ENCODE measurements around the gene FLNA.

GRCh38 chrX:154363706-154364439 is 10.6 kb downstream of the FLNA start:
- no peak for TF ChIP-seq CTCF (IDR thresholded peaks at IDR 0.05)
- no peak for TF ChIP-seq POLR2A (IDR thresholded peaks at IDR 0.05)
- TF ChIP-seq EP300 (IDR thresholded peaks at IDR 0.05), result no peak
- no peak for TF ChIP-seq POLR2AphosphoS5 (IDR thresholded peaks at IDR 0.05)
